GM18505 (cell line): ENCODE data around the gene TMEM255B.
"Not testable (repeated sequence)": the region's sequence is repeated elsewhere in the genome, so short reads cannot be mapped to it uniquely, and the experiment has no call there.

Source experiments
- ATAC-seq: cut with Tn5 transposase; IDR thresholded peaks from one replicate; pipeline ENCODE4 v1.9.1; 2021; ENCODE audit not compliant: unreplicated experiment
- POLR2A ChIP-seq: IDR thresholded peaks from 4 replicates; pipeline ENCODE4 v1.6.1; 2011; ENCODE audit warnings: borderline replicate concordance; ENCODE audit not compliant: insufficient read depth, insufficient read length; ENCODE audit errors: extremely low read depth

TMEM255B gene

GRCh38 chr13:113785051-113786010, 26.3 kb downstream of the TMEM255B start:
- ATAC-seq, result no peak
- no peak for TF ChIP-seq POLR2A

- ATAC-seq, result no peak
- no peak for TF ChIP-seq POLR2A
Observed at GRCh38 chr13:113786262-113786841, 27.3 kb downstream of the TMEM255B start.

- no peak for ATAC-seq
- TF ChIP-seq POLR2A, result no peak
Observed at GRCh38 chr13:113787694-113788093, 28.7 kb downstream of the TMEM255B start.

GRCh38 chr13:113788413-113789135, 29.5 kb downstream of the TMEM255B start:
- no peak for TF ChIP-seq POLR2A
- no peak for ATAC-seq

- TF ChIP-seq POLR2A, result no peak
- no peak for ATAC-seq
Observed at GRCh38 chr13:113789167-113789566, 30.1 kb downstream of the TMEM255B start.

- ATAC-seq, result not testable (repeated sequence)
Observed at GRCh38 chr13:113789931-113790330, 30.9 kb downstream of the TMEM255B start.

- TF ChIP-seq POLR2A, result no peak
- ATAC-seq, result no peak
Observed at GRCh38 chr13:113791226-113791625, 32.2 kb downstream of the TMEM255B start.

GRCh38 chr13:113791761-113792160, 32.7 kb downstream of the TMEM255B start:
- TF ChIP-seq POLR2A, result no peak
- ATAC-seq, result no peak

- ATAC-seq, result no peak
- no peak for TF ChIP-seq POLR2A
Observed at GRCh38 chr13:113792236-113792770, 33.3 kb downstream of the TMEM255B start.

GRCh38 chr13:113792886-113793717, 34.1 kb downstream of the TMEM255B start:
- no peak for ATAC-seq
- TF ChIP-seq POLR2A, result no peak

- ATAC-seq, result no peak
- TF ChIP-seq POLR2A, result no peak
Observed at GRCh38 chr13:113793718-113794085, 34.7 kb downstream of the TMEM255B start.

GRCh38 chr13:113794086-113794485, 35.1 kb downstream of the TMEM255B start:
- ATAC-seq, result no peak
- TF ChIP-seq POLR2A, result no peak
